ENCODE measurements around the gene PSMA6. TPM values are rescaled to one million over a fixed set of nuclear protein-coding genes. Genes with fewer than 3 reads are reported as not detected.
A peak's percentile ranks its signal among the peaks of the same experiment; 100 is the strongest.
"Not testable (repeated sequence)": the region's sequence is repeated elsewhere in the genome, so short reads cannot be mapped to it uniquely, and the experiment has no call there.

The PSMA6 gene
- total and polyA plus RNA-seq, 4 donors = 87.5 to 151 (median 98.8) TPM

GRCh38 chr14:35353409-35354172, 61.4 kb downstream of the PSMA6 start:
- 33% methylated on average over 10 of the region's 10 CpGs for WGBS
- H3K36me3 ChIP-seq (ENCODE audit: control insufficient read depth in 4 of 4, insufficient read depth in 3 of 4, low read depth in 1 of 4, low read length in 3 of 4) = no peaks in the 10 kb centered on the region
- no peak for DNase-seq (ENCODE audit: low spot score)
- peak overlapping the region; percentile 84 to 89 for H3K27ac ChIP-seq (ENCODE audit: low read depth in 1 of 2, low read length in 2 of 2)
- no peaks in the 10 kb centered on the region for H3K27me3 ChIP-seq (ENCODE audit: control insufficient read depth in 4 of 4, insufficient read depth in 4 of 4, low read length in 3 of 4)
- TF ChIP-seq FOXA1 (IDR thresholded peaks at IDR 0.05) (peak; percentile 88), SP1 (IDR thresholded peaks at IDR 0.05) (peak; percentile 76), EGR1 (IDR thresholded peaks at IDR 0.05; ENCODE audit: low read depth in 2 of 2) (peak in 1 of 2 donors; percentile 88), CTCF (IDR thresholded peaks at IDR 0.05; ENCODE audit: low read depth, low read length, missing input control) (peak; percentile 60), RAD21 (IDR thresholded peaks at IDR 0.05) (peak; percentile 58 to 73), YY1 (IDR thresholded peaks at IDR 0.05) (peak; percentile 81), MAX (IDR thresholded peaks at IDR 0.05) (peak; percentile 84), ZBTB33 (IDR thresholded peaks at IDR 0.05) (peak; percentile 77), TAF1 (conservative IDR thresholded peaks at IDR 0.05) (peak; percentile 93), FOXA2 (IDR thresholded peaks at IDR 0.05) (peak; percentile 94), NR2F2 (IDR thresholded peaks at IDR 0.05) (peak; percentile 65), RXRA (IDR thresholded peaks at IDR 0.05) (peak; percentile 90 to 98), GABPA (IDR thresholded peaks at IDR 0.05 in 1 of 2, conservative IDR thresholded peaks at IDR 0.05 in 1 of 2) (peak in 1 of 2 donors; percentile 63), JUND (IDR thresholded peaks at IDR 0.05) (peak; percentile 24 to 82), HNF4A (conservative IDR thresholded peaks at IDR 0.05) (peak; percentile 77 to 91), REST (IDR thresholded peaks at IDR 0.05) (peak; percentile 50), HNF4G (IDR thresholded peaks at IDR 0.05) (peak; percentile 56), ATF3 (IDR thresholded peaks at IDR 0.05) (peak; percentile 38)
- H3K9ac ChIP-seq (ENCODE audit: low read depth in 1 of 2, low read length in 2 of 2) = peak overlapping the region; percentile 79 to 96
- H3K9me3 ChIP-seq (ENCODE audit: control insufficient read depth in 4 of 4, low read length in 3 of 4) = no peaks in the 10 kb centered on the region
- peak overlapping the region; percentile 47 to 61 (median 52) for H3K4me3 ChIP-seq (ENCODE audit: low read depth in 1 of 3, low read length in 3 of 3)
- H3K4me1 ChIP-seq (ENCODE audit: control insufficient read depth in 4 of 4, insufficient read depth in 4 of 4, low read length in 3 of 4) = peaks cover 14 to 49% (median 19%) of the 10 kb centered on the region in 4 donors

- H3K27me3 ChIP-seq (ENCODE audit: control insufficient read depth in 4 of 4, insufficient read depth in 4 of 4, low read length in 3 of 4); H3K36me3 ChIP-seq (ENCODE audit: control insufficient read depth in 4 of 4, insufficient read depth in 3 of 4, low read depth in 1 of 4, low read length in 3 of 4); DNase-seq (ENCODE audit: low spot score); H3K9me3 ChIP-seq (ENCODE audit: control insufficient read depth in 4 of 4, low read length in 3 of 4); H3K4me3 ChIP-seq (ENCODE audit: low read depth in 1 of 3, low read length in 3 of 3); H3K9ac ChIP-seq (ENCODE audit: low read depth in 1 of 2, low read length in 2 of 2): not testable (repeated sequence)
- 95% methylated on average over 6 of the region's 6 CpGs for WGBS
- Histone ChIP-seq H3K4me1 (ENCODE audit: control insufficient read depth in 4 of 4, insufficient read depth in 4 of 4, low read length in 3 of 4) (peaks cover 14 to 45% (median 19%) of the 10 kb centered on the region in 4 donors), H3K27ac (ENCODE audit: low read depth in 1 of 2, low read length in 2 of 2) (peak overlapping the region; percentile 82 to 84)
These were observed 63.1 kb downstream of the PSMA6 start for GRCh38 chr14:35355235-35355634.
